DMS79 (cell line): ENCODE data around the gene CAND2.
"Not testable (repeated sequence)": the region's sequence is repeated elsewhere in the genome, so short reads cannot be mapped to it uniquely, and the experiment has no call there.

Experiments used
- DNase-seq: peaks from one replicate; lab custom pipeline; 2025; lab: John Stamatoyannopoulos, UW

The CAND2 gene

DNA sequence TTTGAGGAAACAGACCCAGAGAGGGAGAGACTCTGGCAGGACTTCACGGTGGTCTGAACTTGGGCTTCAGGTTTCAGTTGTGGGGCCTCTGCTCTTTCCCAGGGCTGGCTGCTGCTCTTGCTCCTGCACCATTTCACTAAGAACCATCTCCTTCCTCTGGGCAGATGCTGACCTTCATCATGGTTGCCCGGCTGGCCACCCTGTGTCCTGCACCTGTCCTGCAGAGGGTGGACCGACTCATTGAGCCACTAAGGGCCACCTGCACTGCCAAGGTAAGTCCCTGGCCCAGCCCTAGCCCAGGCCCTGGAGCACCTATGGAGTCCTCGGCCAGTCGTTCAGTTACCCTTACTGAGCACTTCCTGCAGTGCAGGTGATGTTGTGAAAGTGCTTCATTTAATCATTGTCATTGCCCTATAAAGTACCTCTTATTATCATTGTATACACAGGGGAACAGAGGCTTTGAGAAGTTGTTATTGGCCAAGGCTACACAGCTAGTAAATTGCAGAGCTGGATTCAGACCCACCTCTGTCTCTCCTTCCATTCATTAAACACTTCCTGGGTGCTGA is 34.9 kb downstream of the CAND2 start:
- no peak for DNase-seq

- no peak for DNase-seq
These were observed 36.1 kb downstream of the CAND2 start for GRCh38 chr3:12832350-12833221.

DNA sequence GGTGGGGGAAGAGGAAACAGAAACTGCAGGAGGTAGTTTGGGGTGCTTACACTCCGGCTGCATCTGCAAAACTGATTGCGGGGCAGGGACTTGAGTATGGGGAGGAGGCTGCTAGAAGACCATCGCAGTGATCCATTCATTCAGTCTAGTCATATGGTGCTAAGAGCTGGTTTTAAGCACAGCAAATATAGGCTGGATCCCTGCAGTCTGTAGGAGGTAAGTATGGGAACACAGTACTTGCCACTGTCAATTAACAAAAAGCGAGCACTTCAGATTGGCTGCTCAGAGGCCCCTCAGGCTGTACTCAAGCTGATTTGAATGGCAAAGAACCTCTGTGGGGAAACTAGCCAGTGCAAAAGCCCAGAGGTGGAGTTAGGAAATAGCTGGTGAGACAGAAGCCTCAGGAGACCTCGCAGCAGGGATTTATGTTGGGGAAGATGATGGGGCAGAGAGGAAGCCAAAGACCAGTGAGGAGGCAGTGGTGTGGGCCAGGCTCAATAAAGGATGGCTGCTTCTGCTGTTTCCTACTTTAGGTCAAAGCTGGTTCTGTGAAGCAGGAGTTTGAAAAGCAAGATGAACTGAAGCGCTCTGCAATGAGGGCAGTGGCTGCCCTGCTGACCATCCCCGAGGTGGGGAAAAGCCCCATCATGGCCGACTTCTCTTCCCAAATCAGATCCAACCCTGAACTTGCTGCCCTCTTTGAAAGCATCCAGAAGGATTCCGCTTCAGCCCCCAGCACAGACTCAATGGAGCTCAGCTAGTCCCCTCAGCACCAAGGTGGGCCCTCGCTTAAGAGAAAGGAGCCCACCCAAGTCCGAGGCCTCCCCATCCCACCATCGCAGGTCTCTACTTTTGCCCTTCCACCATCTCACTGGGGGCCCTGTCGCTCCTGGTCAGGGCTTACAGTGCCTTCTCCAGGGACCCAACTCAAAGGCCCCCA is 37.0 kb downstream of the CAND2 start:
- DNase-seq = no peak

GRCh38 chr3:12835052-12835665 is 38.7 kb downstream of the CAND2 start:
- DNase-seq = no peak

DNA sequence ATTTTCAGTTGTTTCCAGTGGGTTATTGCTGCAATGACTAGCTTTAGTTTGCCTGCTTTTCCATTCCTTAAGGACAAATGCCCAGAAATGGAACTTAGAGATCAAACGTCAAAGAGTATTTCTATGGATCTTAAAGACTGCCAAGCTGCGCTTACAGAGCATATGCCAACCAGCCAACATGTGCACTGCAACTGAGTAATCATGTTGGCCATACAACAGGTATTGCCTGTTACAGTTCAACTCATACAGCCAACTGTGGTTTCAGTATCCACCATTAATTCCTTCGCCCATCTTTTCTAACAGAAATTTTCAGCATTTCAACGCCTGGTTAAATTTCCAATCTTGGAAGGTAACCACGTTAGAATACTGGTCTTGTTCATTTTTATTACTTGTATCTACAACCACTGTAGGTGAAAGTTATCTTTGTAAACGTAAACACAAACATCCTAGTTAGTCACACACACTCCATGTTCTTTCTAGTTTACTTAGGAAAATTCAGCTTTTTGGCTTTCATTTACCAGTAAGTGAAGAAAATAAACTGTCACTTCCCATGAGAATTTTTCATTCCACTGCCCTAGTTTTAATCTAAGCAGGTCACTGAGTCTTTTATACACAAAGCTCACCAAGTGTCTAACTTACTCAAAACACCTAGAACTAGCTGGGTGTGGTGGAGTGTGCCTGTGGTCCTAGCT is 41.0 kb downstream of the CAND2 start:
- DNase-seq = no peak

GRCh38 chr3:12838179-12838965 is 41.9 kb downstream of the CAND2 start:
- no peak for DNase-seq

DNA sequence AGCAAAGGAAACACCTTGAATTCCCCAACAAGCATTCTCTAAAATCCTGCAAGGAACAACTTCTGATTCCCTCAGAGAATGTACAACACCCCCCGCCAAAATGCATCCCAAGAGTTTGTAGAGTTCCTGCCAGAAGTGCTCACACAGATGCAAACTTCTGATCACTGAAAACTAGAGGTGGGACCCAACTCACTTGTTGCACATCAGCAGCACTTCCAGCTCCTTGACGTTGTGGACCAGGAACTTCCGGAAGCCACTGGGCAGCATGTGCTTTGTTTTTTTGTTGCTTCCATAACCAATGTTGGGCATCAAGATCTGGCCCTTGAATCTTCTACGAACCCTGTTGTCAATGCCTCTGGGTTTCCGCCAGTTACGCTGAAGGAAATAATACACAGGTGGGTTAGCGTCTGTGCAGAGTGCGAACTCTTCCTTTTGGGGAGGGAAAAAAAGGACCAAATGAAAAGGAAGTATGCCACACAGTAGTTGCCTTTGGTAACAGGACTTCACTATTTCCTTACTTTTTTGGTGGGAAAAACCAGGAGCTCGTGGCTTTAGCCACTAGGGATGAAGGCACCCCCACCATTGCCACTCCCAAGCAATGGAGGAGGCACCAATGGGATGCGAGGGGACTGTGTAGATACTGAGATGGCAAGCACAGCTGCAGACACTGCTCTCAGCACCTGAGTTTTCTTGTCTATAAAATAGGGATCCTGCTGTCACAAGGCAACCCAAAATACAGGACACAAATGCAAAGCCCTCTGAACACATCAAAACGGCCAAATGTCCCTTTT is 42.9 kb downstream of the CAND2 start:
- no peak for DNase-seq

- DNase-seq = not testable (repeated sequence)
These were observed 43.7 kb downstream of the CAND2 start for GRCh38 chr3:12840148-12840547.

- no peak for DNase-seq
These were observed 44.2 kb downstream of the CAND2 start for GRCh38 chr3:12840591-12841148.

GRCh38 chr3:12841149-12841969 is 44.9 kb downstream of the CAND2 start, which contains the start of gene RPL32:
Gene RPL32 (minus strand): TSS chr3:12841565. CDS start chr3:12840237, 1,328 bp downstream.
- peak; percentile 69 for DNase-seq

DNA sequence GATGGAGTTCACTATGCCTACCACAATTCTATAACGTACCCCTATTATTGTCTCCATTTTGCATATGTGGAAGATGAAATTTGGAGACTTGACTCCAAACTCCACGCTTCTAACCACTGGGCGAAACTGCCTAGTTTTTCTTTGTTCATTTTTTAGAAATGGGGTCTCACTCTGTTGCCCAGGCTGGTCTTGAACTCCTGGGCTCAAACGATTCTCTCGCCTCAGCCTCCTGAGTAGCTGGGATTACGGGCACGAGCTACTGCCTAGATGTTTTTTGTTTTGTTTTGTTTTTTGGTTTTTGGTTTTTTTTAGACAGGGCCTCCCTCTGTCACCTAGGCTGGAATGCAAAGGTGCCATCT is 45.5 kb downstream of the CAND2 start:
- DNase-seq = no peak

DNA sequence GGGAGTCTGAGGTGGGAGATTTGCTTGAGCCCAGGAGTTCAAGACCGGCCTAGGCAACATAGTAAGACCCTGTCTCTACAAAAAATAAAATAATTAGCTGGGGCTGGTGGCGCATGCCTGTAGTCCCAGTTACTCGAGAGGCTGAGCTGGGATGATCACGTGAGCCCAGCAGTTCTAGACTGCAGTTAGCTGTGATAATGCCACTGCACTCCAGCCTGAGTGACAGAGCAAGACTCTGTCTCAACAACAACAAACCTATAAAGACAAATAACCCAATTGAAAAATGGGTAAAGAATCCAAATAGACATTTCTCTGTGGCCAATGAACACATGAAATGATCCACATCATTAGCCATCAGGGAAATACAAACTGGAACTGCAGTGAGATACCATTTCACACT is 46.0 kb downstream of the CAND2 start:
- no peak for DNase-seq

DNA sequence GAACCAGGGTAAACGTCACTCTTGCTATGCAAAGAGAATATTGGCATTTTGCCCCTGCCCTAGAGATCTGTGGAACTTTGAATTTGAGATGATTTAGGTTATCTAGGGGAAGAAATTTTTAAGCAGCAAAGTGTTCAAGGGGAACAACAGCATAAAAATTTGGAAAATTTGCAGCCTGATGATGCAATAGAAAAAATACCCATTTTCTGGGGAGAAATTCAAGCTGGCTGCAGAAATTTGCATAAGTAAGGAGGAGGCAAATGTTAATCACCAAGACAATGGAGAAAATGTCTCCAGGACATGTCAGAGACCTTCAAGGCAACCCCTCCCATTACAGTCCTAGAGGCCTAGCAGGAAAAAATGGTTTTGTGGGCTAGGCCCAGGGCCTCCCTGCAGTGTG is 49.3 kb downstream of the CAND2 start:
- DNase-seq = no peak

DNA sequence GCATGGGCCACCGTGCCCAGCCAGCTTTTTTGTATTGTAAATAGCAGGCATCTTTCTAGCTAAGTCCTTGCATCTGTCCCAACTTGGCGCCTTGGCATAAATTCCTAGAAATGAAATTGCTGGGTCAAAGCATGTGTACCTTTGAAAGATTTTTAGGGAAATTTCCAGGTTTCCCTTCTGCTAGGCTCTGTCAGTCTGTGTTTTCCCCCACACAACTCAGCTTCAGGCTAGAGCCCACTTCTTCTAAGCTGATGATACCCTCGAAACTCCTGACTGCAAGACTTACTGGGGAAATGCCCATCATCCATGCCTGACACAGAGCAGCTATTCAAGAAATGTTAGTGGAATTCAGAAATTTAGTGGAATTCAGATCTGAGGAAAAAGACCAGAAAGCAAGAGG is 55.7 kb downstream of the CAND2 start:
- no peak for DNase-seq

DNA sequence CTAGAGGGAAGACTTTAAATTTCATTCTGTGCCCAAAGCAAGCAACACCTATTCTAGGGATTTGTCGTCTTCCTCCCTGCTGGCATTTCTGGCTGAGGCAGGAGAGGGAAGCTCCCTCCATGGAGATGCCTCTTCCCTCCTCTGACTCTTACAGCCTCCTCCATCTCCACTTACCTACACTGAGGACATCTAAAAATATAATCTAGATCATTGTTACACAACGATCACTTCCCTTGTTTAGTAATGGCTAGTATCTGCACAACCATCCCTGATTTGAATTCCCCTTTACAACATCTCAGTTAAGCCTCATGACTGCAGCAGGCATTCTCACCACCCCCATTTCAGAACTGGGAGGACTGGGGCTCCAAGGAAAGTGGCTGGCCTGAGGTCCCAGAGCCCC is 57.4 kb downstream of the CAND2 start:
- not testable (repeated sequence) for DNase-seq

DNA sequence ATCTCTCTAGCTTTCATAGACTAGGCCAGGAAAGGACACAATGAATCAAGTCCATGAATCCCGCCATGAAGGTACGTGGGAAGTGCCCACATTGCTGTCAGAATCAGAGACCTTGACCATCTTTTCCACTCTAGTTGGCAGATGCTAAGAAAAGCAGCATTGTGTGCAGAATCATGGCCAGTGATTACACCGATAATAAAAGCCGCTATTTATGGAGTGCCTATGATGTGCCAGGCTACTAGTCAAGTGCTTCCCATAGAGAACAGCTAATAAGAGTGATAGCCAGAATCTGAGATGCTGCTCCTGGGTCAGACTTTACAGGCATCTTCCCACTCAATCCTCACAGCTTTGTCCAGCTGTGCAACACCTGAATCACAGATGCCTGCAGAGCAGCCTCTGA is 58.1 kb downstream of the CAND2 start:
- DNase-seq = no peak

GRCh38 chr3:12856626-12857025 is 60.1 kb downstream of the CAND2 start:
- DNase-seq = no peak

DNA sequence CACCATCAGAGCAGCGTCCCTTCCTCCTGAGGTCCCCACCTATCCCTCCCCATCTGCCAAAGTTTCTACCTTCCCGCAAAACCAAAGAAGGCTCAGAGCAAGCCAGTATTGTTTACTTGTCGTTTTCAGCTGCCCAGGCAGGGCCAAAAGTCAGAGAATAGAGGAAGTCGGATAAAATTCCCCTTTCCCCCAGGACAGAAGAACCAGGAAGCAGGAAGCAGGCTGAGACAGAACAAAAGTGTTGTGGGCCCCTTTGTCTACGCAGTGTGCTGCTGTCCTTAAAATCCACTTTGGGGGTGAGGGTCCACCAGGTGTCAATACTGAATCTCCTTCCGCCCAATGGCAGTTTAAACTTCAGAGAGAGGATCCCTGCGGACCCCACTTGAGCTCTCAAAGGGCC is 63.4 kb downstream of the CAND2 start:
- no peak for DNase-seq

- no peak for DNase-seq
These were observed 65.1 kb downstream of the CAND2 start for GRCh38 chr3:12861611-12862010.
